Measurements from ENCODE around the gene KRTAP10-4.
A peak's percentile ranks its signal among the peaks of the same experiment; 100 is the strongest.
"Not testable (repeated sequence)": the region's sequence is repeated elsewhere in the genome, so short reads cannot be mapped to it uniquely, and the experiment has no call there.

KRTAP10-4 gene

DNA sequence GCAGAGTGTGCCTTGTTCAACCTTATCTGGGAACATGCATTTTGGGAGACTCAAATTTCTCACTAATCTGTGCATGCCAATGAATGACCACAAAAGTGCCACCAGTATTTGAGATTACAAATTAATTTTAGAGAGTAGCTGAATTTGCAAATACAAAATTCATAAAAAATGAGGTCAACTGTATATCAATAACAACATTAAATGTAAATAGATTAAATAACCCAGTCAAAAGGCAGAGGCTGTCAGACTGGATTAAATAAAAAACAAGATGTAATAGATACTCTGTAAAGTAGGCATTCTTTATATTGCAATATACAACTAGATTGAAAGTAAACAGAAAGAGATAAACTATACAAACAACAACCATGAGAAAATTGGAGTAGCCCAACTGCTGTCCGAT, 9.4 kb upstream of the KRTAP10-4 start:
- no peak for DNase-seq

DNA sequence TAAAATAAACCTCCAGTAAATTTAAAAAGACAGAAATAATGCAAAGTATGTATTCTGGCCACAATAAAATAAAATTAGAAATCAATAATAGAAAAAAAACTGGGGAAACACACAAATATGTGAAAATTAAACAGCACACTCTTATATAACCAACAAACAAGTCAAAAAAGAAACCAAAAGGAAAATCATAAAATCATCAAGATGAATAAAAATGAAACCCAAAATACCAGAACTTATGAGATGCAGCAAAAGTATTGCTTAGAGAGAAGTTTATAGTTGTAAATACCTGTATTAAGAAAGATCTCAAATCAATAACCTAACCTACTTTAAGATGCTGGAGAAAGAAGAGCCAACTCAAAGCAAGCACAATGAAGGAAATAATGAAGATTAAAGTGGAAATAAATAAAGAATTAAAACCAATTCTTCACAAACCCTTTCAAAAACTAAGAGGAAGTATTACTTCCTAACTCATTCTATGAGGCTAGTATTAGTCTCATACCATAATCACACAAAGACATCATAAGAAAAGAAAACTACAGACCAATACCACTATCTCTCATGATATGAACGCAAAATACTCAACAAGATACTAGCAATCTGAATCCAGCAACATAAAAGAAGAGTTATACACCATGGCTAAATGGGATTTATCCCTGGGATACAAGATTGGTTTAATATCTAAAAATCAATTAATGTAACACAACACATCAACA, 8.5 kb upstream of the KRTAP10-4 start:
- DNase-seq, result no peak

DNA sequence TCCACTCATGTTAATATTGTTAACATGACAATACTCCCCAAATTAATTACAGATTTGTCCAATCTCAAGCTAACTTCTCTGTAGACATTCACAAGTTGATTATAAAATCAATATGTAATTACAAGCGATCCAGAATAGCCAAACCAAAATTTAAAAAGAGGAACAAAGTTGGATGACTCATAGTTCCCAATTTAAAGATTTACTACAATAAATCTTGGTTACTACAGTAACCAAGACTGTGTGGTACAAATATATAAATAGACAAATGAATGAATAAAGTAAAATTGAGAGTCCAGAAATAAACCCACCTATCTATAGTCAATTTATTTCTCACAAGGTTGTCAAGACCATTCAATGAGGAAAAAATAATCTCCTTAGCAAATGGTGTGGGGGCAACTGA, 7.1 kb upstream of the KRTAP10-4 start:
- DNase-seq, result no peak

DNA sequence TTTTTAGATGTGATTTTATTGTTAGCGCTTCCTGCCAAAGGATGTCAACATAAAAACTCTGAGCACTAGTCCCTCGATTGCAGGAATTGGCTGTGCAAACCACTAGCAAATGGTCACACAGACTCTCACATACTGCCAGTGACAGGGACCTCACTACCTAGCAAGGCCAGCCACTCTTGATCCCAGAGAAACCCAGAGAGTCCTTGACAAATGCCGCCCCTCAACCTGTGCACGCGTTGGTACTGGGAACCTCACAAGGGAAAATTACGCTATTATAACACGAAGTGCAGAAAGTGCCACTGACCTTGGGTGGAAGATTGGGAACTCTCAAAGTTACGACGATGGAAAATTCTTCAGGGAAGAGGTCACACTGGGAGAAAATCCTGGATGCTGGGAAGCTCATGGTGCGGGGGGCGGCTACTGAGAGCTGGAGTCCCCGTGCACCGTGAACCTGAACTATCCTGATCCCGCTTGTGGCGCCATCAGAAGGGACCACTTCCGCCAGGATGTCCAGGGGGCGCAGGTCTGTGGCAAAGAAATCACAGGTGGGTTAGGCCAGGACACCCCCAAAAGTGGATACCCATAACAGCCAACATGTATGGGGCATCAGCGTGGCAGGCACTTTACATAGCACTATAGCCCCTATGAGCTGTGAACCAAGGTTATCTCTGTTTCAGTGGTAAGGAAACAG, 5.9 kb upstream of the KRTAP10-4 start:
- no peak for DNase-seq

DNA sequence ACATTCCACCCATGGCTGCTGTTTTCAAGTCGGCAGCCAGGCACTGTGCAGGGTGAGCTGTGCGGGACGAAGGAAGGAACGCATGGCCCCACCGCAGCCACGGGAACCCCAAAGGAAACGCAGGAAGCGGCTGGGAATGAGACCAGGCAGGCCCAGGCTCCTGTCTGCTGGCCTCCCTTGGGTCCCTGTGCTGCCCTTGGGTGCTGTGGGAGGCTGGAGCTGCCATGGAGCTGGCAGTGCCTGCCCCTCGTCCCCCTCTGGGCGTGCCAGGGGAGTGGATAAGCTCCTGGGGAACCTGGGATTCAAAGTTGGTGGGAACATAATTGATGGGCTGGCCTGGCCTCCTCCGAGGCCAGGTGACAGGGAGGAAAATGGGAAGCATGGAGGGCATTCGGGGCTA, 5.3 kb upstream of the KRTAP10-4 start:
- DNase-seq, result no peak

DNA sequence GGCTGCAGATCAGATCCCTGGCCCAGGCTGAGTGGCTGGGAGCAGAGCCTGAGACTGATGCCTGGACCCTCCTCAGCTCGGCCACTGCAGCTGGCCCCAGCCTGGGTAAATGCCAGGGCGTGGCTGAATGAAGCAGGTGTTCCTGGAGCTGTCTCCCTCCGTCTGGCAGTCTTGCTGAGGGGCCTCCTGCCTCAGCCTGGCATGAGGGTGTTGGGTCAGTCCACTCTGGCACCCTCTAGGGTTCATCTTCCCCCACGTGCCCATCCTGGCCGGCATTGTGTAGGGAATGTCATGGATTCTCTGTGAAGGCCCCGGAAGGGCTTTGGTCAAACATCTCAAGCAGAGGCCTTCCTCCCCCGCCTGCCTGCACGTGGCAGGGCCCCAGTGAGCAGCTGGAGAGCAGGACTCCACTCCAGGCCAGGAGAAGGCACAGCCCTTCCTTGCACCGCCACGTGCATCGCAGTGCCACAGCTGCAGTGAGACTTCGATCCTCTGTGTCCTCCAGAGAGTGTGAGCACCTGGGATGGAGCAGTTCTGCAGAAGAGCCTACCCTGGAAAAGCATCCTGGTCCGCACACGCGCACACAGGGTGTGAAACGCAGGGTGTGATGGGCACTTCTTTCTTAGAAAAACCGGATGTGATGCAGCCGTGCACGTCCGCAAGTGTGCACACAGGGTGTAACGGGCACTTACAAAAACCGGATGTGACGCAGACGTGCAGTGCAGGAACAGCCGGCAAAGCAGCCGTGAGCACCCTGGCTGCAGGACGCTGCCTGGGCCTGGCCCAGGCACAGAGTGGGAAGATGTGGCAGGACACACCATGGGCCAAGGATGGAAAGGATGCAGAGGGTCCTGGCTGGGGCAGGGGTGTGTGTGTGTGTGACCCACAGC, 4.6 kb upstream of the KRTAP10-4 start:
- no peak for DNase-seq

DNA sequence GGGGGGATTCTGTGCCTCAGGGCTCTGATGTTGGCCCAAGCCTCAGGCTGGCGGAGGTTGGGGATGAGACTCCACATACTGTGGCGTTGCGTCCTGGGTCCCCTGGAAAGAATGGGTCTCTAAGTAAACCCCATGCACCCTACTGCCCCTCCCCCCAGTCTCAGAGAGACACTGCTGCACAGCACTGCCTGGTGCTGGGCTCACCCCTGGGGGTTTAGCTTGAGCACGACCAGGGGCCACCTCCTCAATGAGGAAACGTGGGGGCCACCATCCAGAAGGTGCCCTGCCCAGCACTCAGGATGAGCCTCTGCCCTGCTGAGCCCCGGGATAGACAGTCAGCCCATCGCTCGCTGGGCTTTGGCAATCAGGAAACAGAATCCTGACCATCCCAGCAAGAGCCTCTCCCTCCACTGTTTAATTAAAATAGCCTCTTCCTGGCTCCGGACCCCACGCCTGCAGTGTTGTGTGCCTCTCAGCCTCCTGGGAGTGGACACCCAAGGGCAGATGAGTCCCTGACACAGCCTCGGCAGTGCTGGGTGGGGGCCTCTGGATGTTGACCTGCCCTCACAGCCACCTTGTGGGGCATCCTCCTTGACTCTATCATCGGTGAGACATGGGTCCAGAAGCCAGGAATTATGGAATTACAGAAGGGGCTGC, 3.5 kb upstream of the KRTAP10-4 start:
- no peak for DNase-seq

DNA sequence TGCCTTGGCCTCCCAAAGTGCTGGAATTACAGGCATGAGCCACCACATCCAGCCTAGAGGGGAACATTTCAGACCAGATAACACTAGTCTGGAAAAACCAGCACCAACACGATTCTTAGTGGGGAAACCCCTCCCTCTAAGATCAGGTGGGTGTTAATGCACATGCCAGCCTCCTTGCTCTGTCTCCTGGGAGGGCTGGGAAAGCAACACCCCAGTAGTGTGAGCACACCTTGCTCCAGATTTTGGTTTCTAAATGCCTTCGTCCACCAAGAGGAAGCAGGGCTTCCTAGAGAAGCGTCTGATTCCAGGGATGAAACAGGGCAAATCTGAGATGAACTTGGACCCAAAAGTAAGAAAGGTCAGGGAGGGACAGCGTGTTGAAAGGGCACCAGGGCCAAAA, 2.2 kb upstream of the KRTAP10-4 start:
- no peak for DNase-seq

DNA sequence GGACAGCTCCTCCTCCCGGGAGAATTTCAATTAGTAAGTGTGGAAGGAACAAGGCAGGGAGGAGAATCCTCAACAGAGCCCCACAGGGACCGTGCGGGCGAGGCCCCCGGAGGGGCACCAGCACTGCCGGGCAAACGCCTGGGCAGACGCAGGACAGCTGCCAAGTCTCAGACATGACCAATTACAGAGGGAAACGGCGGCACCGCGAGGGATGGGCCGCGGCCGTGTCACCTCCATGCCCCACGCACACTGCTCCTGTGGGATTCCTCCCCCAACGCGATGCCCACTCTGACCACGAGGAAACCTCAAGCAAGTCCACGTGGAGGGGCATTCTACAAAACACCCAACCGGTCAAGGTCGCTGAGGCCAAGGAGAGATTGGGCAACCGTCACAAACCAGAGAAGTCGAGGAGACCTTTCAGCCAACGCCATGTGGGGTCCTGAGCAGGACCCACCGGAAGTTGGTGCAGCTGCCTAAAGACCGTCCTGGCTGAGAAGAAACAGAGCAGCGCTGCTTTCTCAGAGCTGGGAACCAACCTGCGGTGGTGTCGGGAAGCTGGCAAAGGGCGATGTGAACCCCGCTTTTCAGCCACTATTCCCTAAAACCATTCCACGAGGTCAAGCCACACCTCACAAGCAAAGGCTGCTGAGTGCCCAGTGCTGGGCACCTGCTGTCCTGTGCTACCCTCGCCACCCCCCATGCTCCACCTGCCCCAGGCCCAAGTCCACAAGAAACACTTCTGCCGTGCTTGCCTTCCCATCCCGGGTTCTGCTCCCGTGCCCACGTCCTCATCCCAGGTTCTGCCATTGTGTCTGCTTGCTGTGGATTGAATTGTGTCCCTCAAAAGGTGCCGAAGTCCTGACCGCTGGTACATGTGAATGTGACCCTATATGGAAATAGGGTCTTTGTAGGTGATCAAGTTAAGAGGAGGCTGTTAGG, 1.4 kb upstream of the KRTAP10-4 start:
- DNase-seq, result no peak

DNA sequence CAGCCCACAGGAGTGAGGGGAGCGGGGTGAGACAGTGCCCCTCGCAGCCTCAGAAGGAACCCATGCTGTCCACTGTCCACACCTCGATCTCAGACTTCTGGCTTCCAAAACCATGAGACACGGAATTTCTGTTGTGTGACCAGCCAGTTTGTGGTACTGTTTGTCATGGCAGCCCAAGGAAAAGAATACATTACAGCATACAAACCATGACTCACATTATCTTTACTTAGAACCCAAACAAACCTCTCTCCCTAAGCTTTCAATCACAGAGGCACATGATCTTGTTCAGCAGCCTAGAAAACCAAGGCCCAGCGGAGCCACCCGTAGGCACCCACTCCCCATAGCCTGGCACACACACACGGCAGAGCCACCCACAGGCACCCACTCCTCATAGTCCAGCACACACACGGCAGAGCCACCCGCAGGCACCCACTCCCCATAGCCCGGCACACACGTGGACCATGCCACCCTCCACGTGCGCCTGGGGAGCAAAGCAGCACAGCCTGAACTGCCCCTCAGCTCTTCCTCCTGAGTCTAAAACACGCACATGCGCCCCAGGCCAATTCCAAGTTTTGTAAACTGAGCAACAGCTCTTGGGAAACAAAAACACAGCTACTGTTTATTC, 458 bp upstream of the KRTAP10-4 start:
- no peak for DNase-seq

DNA sequence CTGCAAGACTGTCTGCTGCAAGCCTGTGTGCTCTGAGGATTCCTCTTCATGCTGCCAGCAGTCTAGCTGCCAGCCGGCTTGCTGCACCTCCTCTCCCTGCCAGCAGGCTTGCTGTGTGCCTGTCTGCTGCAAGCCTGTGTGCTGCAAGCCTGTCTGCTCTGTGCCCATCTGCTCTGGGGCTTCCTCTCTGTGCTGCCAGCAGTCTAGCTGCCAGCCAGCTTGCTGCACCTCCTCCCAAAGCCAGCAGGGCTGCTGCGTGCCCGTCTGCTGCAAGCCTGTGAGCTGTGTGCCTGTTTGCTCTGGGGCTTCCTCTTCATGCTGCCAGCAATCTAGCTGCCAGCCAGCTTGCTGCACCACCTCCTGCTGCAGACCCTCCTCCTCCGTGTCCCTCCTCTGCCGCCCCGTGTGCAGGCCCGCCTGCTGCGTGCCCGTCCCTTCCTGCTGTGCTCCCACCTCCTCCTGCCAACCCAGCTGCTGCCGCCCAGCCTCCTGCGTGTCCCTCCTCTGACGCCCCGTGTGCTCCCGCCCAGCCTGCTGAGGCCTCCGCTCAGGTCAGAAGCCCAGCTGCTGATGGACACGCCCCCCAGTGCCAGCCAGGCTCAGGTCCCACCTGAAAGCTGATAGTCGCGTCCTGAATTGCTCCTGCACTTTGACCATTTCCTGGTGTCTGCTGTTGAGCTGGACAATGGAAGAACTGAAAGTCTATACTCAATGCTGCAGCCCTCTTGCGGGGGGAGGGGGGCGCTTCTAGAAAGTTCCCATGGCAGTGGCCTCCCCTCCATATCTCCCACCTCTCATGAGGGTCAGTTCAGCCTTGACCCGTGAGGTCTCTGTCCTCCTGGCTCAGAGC, 1.2 kb downstream of the KRTAP10-4 start:
- peak in 1 of 2 experiments; percentile 9 for DNase-seq

DNA sequence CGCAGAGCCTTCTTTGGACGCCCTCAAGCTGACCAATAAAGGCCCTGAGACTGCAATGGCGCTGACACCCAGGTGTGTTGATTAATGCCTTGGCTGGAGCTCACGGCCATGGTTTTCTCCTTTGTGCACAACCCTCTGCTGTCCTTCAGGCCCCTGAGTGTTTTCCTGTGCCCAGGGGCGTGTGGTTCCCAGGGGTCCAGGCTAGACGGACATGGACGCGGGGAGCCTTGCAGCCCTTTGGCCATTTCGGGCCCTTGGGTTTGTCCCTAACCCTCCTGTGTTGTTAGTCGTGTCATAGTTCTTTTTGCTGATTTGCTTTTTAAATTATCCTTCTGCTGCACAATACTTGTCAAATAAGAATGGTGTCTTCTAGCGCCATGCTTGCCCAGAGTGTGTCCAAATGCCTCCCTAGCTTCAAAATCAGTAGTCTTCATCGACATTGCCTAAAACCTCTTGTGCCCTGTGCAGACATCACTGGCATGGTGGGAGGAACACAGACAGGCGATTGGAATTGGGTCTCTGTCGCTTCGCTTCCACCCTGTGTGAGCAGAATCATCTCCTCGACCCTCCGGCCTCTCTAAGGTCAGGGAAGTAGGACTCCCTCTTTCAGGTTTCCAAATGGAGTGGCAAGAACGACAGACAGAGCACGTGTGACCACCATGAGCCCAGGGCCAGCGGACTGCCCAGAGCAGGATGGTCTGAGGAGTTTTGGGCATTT, 1.9 kb downstream of the KRTAP10-4 start:
- DNase-seq, result no peak

DNA sequence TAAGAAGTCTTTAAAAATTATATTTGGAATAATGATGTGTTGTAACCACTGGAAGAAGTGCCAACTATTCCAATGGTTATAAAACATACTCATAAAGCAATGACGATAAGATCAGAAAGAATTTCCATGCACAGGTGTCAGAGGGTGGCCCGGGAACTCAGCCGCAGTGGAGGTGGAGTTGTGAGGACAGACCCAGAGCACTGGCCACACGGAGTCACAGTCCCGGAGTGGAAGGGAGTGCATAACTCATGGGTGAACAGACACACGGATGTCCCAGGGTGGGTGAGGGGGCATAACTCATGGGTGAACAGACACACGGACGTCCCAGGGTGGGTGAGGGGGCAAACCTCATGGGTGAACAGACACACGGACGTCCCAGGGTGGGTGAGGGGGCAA, 2.5 kb downstream of the KRTAP10-4 start:
- no peak for DNase-seq

DNA sequence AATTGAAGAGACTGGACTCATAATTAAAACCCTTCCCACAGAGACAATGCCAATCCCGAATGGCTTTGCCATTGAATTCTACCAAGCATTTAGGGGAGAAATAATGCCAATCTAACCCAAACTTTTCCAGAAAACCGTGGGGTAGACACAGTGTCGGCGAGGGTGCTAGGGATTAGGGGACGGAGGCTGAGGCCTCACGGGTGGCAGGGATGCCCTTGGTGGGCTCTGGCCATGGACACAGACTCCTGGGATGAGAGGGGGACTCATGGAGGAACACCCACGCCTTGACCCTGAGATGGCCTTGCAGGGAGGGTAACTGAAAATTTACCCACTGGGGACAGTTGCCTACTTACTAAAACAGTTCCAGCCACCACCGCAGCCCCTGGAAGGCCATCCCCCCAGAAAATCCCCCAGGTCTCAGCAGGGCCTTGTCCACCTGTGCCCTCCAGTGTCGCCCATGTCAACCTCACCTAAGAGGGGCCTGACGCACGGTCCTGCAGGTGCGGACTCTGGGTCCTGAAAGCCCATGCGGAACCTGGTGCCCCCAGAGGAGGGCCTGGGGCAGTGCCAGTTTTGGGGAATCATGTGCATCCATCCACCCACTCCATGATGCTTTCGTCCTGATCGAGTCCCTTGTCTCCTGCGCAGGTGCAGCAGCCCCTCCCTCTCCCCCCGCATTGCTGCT, 5.0 kb downstream of the KRTAP10-4 start:
- DNase-seq, result no peak

DNA sequence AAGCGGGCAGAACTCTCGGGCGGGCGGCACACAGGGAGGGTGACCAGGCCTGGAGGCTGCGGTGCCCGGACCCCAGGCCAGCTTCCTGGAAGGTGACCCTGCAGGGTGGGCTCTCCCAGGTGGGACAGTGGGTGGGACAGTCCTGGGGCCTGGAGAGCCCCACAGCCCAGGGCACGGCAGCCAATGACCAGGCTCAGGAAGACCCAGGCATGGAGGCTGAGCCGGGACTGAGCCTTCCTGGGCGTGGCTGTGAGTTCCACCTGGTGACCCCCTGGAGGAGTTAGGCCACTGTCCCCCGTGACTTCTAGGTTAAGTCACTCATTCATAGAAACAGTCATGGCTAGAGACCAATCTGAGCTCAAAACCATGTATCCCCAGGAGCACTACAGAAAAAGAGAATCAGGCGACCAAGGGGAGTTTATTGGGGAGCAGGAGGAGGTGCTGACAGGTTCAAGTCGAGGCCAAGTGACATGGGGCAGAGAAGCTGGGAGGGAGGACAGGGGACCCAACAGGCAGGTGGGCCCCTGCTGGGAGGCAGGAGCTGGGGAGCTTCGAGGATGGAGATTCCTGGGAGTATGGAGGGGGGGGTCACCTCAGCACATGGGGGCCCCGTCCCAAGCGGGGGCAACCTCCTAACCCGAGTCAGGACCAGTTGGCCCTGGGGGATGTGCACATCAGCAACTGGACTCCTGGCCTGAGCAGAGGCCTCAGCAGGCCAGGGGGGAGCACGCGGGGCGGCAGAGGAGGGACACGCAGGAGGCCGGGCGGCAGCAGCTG, 5.7 kb downstream of the KRTAP10-4 start:
- no peak for DNase-seq

DNA sequence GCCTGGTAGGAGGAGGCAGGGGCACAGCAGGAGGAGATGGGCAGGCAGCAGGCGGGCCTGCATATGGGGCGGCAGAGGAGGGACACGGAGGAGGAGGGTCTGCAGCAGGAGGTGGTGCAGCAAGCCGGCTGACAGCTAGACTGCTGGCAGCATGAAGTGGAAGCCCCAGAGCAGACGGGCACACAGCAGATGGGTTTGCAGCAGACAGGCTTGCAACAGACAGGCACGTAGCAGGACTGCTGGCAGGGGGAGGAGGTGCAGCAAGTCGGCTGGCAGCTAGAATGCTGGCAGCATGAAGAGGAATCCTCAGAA, 6.3 kb downstream of the KRTAP10-4 start:
- no peak for DNase-seq

DNA sequence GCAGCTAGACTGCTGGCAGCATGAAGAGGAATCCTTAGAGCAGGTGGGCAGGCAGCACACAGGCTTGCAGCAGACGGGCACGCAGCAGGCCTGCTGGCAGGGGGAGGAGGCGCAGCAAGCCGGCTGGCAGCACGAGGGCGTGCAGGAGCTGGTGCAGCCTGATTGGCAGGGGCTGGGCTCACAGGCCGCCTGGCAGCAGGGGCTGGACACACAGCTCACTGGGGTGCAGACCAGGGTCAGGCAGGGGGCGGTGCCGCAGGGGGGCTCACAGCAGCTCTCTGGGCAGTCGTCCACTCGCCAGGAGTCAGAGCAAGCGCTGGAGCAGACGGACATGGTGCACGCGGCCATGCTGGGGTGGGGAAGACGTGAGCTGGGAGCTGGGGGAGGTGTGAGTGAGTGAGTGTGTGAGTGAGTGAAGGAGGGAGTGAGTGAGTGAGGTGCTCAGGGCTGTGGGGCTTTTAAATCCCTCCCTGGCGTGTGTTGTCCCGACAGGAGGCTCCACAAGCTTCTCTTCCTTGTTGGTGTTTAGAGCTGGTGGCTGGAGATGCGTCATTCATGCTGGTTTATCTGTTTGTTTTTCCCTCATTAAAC, 6.8 kb downstream of the KRTAP10-4 start, which contains the start of gene KRTAP10-5:
KRTAP10-5 (minus strand) TSS at position 374 of the 591 bp plus-strand sequence; CDS start at position 348, 26 bp downstream.
- not testable (repeated sequence) for DNase-seq

DNA sequence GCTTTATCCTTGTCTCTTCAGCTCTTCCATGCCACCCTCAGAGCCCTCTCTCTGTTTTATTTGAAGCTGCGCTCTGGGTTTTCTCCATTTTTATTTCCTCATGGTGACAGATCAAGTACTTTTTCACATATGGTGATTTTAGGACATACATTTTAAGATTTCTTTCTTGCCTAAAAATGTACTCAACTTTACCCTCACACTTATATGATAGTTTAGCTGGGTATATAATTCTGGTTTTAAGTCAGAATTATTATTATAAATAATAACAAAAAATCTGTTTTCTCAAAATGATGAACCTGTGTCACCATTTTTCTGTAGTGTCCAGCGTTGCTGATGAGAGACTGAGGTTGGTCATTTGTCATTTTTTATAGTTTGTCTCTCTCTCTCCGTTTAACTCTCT, 7.6 kb downstream of the KRTAP10-4 start:
- no peak for DNase-seq

Data from NCI-H1930 (cell line).